Measurements from ENCODE around the gene GMPR2.

GMPR2 gene

GRCh38 chr14:24268225-24268624 lies 35.5 kb downstream of the GMPR2 start:
- no peak for DNase-seq (ENCODE audit: low read depth)

GRCh38 chr14:24269368-24269767 lies 36.6 kb downstream of the GMPR2 start:
- DNase-seq (ENCODE audit: low read depth) = no peak

- DNase-seq (ENCODE audit: low read depth) = no peak
These were observed 37.3 kb downstream of the GMPR2 start for GRCh38 chr14:24269910-24270536.

DNA sequence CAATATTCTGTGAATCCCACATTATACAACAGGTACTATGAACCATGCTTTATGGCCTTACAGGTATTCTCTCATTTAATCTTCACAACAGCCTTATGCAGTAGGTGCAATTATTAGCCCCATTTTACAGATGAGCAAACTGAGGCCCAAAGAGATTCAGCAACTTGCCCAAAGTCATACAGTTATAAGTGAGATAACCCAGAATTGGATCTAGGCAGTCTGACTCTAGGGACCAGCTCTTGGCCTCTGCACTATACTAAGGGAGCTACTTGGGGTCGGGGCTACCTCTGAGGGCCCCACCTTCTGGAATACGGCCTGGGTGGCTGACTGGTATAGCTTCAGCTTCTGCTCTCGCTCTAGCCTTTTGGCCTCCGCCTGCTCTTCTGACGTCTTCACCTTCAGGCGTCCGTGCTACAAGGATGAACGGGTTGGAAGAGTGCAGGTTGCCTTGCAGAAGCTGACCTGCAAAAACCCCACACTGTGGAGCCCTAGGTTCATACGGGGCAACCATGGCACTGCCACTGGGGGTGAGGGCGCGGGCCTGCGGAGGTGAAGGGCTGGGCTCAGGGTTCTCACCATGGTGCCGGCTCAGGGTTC lies 37.9 kb downstream of the GMPR2 start:
- DNase-seq (ENCODE audit: low read depth) = no peak

- DNase-seq (ENCODE audit: low read depth) = no peak
These were observed 38.6 kb downstream of the GMPR2 start, which contains the start of gene RABGGTA for GRCh38 chr14:24271134-24271833. Gene RABGGTA (minus strand): TSS chr14:24271597. CDS start chr14:24271115, 482 bp downstream.

DNA sequence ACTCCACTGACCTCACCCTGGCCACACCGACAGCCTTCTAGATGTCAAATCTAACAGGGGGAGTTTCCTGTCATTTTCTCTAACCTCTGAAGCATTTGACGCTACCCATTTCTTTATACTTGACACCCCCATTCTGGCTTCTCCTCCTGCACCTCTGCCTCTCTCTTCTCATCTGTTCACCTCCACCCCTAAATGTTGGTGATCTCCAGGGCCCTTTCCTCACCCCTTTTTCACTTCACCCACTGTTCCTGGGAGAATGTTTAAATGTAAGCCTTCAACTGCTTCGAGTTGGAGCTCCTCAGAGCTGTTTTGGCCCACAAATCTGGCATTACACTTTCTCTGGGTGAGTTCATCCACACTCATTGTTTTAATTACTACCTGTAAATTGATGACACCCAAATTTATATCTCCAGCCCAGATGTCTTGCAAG lies 39.1 kb downstream of the GMPR2 start:
- no peak for DNase-seq (ENCODE audit: low read depth)

GRCh38 chr14:24272467-24272866 lies 39.7 kb downstream of the GMPR2 start:
- DNase-seq (ENCODE audit: low read depth) = no peak

DNA sequence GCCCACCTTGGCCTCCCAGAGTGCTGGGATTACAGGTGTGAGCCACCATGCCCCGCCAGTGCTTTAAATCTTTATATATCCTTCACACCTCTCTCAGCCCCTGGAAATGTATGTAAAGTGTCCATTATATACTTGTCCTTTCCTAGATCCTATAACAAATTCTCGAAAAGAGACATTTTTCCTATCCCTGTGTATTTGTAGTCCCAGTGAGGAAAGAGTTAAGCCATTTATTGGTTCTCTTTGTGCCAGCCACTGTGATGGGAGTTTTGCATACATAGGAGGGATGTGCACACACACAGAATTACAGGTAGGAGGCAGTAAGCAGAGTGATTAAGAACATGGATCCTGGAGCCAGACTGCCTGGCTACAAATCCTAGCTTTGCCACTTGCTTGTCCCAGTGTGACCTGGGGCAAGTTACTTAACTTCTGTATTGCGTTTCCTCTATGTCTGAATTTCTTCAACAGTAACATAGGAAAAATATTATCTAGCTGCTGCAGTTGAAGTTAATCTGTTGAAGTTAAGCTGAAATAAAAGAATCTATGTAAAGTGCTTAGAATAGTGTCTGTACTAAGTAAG lies 40.8 kb downstream of the GMPR2 start:
- DNase-seq (ENCODE audit: low read depth) = no peak

DNA sequence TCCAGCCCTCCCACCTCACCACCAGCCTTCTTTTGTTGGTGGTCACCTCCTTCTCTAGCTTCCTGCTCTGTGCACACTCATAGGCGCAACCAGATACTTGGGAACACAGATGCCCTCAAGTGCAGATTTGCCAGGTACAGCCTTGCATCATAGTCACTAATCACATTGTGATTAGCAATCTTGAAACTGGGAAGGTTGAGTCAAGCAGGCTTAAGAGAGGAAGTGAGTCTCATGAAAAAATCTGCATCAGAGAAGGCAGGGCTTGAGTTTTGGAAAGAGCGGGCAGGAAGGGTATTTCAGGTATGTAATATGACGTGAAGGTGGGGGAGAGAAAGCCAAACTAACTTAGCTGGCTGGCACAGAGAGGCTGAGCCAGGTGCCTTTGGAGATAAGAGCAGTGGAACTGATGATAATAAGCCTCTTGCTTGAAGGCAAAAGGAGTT lies 41.4 kb downstream of the GMPR2 start:
- DNase-seq (ENCODE audit: low read depth) = no peak

- no peak for DNase-seq (ENCODE audit: low read depth)
These were observed 44.3 kb downstream of the GMPR2 start for GRCh38 chr14:24277071-24277470.

DNA sequence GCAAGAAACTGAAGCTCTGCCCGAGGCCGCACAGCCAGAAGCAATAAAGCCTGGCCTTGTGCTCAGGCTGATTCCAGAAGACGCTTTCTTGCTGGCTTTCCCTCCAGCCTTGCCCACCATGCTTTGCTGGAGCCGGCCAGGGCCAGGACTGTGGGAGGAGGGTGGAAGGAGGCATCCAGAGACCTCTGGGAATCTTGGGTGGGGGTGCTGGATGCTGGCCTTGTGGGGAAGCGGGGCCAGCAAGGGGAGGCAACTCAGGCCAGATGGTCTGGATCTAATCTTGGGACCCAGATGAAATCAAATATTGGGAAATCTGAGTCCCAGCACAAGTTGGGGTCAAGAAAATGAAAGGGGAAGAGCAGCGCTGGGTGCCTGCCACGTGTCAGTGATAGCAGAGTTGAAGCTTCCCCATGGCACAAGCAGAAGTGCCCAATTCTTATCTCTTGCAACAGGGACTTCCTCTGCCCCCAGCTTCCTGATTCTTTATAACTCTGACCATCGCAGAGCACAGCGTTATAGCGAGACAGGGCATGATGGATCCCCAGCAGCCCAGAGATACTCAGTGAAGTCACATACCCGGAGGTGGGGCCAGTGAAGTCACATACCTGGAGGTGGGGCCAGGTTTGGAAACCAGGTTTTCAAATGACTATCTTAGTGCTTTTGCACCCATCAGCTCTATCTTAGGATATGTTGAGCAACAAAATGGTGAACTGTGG lies 45.0 kb downstream of the GMPR2 start:
- no peak for DNase-seq (ENCODE audit: low read depth)

DNA sequence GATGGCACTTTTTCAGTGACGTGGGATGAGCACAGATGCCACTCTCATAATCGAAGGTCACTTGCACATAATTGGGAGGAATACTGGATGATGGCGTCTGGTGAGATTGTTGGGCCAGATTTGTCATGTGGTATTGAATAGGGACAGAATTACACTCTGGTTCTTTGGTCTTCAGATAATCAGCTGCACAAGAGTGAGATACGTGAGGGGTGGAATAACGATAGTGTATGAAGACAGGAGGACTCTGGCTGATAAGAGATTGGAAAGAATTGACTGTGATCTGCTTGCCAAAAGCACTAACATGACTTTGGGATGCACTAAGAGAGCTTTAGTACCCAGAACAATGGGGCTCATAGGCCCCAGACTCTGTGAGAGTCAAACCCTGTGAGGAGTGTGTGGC lies 45.7 kb downstream of the GMPR2 start:
- no peak for DNase-seq (ENCODE audit: low read depth)

- no peak for DNase-seq (ENCODE audit: low read depth)
These were observed 46.8 kb downstream of the GMPR2 start for GRCh38 chr14:24279301-24280186.

DNA sequence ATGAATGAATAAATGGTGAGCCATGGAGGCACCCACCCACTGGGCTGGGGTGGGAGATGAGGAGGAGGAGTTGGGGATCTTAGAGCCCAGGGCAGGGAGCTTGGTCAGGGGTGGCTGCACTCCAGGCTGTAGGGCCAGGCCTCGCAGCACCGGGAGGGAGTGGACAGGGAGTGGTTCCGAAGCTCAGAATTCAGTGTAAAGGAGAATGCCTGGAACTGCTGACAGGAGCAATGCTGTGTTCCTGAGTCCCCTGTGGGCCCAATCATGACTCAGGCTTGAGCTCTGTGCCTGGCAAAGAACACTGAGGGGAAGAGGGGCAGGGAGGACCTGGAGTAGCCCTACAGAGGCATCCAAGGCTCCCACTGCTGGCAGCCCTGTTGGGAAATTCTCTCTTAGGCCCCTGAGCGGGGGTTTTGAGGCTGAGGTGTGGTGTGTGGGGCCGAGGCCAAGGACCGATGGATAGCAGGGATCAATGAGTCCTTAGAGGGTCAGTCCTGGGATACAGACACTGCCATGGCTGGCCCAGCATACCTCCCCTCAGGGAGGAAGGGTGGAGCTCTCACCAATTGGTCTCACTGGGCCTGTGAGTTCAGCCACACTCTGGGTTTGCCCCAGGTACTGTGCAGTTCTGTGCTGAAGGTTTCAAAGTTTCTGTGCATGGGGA lies 48.2 kb downstream of the GMPR2 start:
- no peak for DNase-seq (ENCODE audit: low read depth)

- DNase-seq (ENCODE audit: low read depth) = no peak
These were observed 48.9 kb downstream of the GMPR2 start for GRCh38 chr14:24281636-24282035.

GRCh38 chr14:24282736-24283135 lies 50.0 kb downstream of the GMPR2 start:
- no peak for DNase-seq (ENCODE audit: low read depth)

DNA sequence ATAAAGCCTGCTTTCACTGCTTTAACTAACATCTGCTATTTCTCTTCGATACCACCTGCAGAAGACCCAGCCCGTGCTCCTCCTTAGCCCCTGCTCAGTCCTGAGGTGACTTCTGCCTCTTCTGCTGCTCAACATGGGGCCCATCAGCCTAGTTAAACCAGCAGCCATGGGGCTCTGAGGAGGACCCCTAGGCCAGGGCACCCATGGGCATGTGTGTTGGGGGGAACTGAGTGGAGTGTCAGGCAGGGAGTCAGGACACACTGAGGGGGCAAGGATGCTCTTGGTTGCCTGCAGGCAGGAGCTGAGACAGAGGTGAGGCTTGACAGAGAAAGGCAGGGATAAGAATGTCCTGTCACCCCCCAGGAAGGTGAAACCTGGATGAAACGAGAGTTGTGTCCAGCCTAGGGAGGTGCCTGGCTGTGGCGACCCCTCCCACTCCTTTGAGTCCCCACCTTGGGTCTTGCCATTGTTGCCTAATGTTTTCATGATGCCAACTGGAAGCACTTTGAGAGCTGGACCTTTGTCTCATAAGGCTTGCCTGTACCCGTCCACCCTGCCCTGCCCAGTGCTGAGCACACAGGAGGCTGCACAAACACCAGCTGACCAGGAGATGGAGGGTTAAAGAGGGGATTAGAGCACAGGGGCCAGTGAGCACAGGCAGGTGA lies 51.2 kb downstream of the GMPR2 start:
- no peak for DNase-seq (ENCODE audit: low read depth)

- no peak for DNase-seq (ENCODE audit: low read depth)
These were observed 51.8 kb downstream of the GMPR2 start for GRCh38 chr14:24284501-24285035.

DNA sequence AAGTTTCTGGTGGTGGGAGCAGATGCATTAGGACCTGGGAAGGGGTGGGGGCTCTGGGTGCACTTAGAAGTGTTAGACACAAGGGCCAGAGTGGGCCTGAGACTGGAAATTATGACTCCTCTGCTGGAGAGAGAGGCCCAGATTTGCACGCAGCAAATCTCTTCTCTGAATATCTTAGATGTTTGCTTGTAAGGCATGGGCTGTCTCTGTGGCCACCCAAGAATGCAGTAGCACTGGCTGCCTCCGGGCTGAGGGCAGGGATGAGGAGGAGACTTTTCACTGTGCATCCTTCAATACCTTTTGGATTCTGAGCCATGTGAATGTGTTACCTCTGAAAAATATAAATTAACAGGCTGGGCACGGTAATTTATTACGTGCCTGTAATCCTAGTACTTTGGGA lies 52.6 kb downstream of the GMPR2 start:
- no peak for DNase-seq (ENCODE audit: low read depth)

- no peak for DNase-seq (ENCODE audit: low read depth)
These were observed 54.3 kb downstream of the GMPR2 start for GRCh38 chr14:24286996-24287395.

Data from GM04503 (cell line).